Right ventricle myocardium superior (tissue), 1 donor: ENCODE results near the gene DNAH1. TPM values are rescaled to one million over a fixed set of nuclear protein-coding genes. Genes with fewer than 3 reads are reported as not detected.

ENCODE experiments used
- ATAC-seq: fragments of 200-7000 bp; cut with Tn5 transposase; one replicate; pipeline ENCODE4 v1.9.1; 2020; ENCODE audit warnings: mild to moderate bottlenecking; ENCODE audit not compliant: poor library complexity
- DNase-seq: peaks from one replicate; pipeline ENCODE4 v3.0.0-alpha.2; 2020
- intact Hi-C: fragments of 100-400 bp; cut with DNase I; formaldehyde crosslinking; loops from one replicate; pipeline ENCODE4 v1.11.2; 2022
- total RNA-seq: library from RNA; stranded (reverse); fragmentation: NEBNext Ultra II Directional; extraction: Animal tissue kit (Norgen Biotek cat#: 25700); gene quantifications from one replicate; pipeline ENCODE4 v1.2.1, GENCODE V29; 2021
- donor health status: DM: no; HTN: yes; CAD: no; lungs with severe emphysema.

DNAH1 gene
- total RNA-seq, 1 donor from 2014 or later: 1.9 TPM

DNA sequence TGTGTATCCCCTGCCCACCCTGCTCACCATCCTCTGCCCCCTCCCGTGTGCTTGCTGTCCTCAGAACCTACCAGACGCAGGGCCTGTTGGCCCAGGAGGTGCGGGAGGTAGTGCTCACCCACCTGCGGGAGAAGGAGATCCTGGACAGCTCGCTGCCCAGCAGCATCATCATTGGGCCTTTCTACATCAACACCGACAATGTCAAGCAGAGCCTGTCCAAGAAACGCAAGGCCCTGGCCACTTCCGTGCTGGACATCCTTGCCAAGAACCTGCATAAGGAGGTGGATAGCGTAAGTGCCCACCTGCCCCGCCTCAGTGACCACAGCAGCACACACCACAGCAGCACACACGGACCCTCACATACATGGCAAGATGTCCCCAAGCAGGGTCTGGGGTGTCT lies 33.0 kb downstream of the DNAH1 start:
- ATAC-seq (no peak), DNase-seq (peak; percentile 18)
- intact Hi-C loops: loop anchor here (10.0 kb wide), 1 partner anchor 344 kb away; no protein-coding TSS in a partner anchor

DNA sequence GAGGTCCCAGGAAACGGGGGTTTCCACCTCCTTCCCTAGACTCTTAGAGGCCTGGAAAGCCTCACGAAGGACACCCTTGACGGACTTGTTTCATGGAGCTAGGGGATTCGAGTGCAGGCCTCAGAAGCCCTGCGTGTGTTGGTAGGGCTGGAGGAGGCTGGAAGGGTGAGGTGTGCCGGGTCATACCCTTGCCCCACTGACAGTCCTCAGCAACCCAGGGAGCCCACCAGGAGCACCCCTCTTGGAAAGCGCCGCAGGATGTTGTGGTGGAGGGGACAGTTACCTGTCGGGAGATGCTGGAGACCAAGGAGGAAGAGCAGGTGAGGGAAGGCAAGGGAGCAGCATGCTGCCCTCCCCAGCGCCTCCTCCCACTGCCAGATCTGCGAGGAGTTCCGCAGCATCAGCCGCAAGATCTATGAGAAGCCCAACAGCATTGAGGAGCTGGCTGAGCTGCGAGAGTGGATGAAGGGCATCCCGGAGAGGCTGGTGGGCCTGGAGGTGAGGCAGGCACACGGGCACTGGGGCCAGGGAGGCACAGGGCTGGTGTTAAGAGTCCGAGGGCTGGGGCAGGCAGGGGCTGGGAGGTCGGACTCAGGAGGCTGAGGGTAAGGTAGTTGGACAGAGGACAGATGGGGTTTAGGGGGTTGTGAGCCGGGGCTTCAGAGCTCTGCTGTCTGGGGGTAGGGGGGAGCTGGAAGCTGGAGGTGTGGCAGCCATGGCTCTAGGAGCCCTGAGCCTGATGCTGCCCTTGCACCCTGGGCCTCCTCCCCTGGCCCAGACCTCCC lies 33.7 kb downstream of the DNAH1 start:
- peak; percentile 16 for DNase-seq
- intact Hi-C loops: loop anchor here (10.0 kb wide), 1 partner anchor 345 kb away; no protein-coding TSS in a partner anchor
- no peak for ATAC-seq

DNA sequence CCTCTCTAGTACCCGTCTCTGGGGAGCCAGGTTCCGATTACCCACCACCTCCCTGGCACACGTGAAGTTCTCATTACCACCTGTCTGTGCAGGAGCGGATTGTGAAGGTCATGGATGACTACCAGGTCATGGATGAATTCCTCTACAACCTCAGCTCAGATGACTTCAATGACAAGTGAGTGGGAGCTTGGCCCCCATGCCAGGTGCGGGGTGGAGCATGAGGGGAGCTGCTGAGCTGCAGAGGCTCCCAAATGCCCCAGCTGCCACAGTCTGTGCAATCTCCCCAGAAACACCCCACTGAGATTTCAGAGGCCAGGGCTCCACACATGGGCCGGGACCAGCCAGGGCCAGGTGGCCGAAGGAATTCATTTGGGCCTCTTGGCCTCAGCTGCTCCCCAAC lies 34.3 kb downstream of the DNAH1 start:
- DNase-seq (peak; percentile 22), ATAC-seq (no peak)
- intact Hi-C loops: no loop called here

DNA sequence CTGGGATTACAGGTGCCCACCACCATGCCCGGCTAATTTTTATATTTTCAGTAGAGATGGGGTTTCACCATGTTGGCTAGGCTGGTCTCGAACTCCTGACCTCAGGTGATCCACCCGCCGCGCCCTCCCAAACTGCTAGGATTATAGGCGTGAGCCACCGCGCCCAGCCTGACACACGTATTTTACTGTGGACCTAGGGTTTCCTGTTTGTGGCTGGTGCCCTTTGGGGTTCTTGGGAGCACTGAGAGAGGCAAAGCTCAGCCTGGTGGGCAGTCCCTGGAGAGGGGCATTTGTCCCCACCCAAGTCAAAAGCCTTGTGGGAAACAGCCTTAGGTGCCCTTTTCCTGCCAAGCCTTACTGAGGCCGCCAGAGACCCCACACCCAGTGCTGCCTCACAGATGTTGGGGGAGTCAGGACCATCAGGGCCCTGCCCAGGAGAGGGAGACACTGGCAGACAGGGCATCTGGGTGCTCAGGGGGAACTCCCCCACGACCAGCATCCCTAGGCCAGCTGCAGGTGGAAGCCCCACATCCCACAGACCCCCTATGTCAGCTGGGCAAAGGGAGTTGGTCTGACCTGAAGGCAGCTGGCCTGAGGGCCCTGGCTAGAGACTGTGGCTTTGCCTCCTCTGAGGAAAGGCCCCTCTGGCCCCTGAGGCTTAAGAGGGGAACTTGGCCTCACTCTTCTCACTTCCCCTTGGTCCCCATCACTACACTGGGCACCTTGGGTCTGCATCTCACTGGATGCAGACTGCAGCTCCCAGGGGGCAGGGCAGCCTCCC lies 35.1 kb downstream of the DNAH1 start:
- ATAC-seq: no peak
- intact Hi-C loops: no loop called here
- DNase-seq: peak; percentile 30

DNA sequence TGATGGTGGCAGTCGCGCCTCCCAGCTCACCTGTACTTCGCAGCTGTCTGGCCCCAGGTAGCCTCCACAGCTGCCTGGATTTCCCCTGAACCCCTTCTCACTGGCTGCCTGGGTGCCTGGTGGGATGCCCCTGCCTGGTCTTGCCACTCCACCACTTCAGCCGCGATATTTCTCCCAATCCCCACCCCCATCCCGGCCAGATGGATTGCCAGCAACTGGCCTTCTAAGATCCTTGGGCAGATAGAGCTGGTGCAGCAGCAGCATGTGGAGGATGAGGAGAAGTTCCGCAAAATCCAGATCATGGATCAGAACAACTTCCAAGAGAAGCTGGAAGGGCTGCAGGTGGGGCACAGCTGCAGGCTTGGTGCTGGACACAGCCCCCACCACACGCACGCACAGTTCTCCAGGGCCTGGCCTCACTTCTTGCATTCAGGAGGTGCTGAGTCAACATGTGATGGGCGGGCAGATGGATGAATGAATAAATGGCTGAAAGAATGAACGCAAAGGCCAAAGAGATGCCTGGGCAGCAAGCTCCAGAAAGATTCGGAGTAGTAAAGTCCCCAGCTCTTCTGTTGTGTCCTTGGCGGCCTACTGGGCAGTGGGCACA lies 35.7 kb downstream of the DNAH1 start:
- intact Hi-C loops: no loop called here
- ATAC-seq (no peak), DNase-seq (peak; percentile 15)

DNA sequence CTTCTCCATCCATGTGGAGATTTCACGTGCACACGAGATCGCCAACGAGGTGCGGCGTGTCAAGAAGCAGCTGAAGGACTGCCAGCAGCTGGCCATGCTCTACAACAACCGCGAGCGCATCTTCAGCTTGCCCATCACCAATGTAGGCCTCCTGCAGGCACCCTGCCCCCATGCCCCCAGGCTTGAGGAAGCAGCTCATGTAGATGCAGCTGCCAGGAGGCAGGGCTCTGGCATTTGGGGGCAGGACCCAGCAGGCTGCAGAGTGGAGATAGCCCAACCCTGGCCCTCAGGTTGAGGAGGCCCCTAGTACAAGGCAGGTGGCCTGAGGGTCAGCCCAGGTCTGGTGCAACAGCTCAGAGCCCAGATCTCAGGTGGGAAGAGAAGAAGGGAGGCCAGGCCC lies 36.4 kb downstream of the DNAH1 start:
- ATAC-seq: no peak
- peak; percentile 37 for DNase-seq
- intact Hi-C loops: no loop called here

DNA sequence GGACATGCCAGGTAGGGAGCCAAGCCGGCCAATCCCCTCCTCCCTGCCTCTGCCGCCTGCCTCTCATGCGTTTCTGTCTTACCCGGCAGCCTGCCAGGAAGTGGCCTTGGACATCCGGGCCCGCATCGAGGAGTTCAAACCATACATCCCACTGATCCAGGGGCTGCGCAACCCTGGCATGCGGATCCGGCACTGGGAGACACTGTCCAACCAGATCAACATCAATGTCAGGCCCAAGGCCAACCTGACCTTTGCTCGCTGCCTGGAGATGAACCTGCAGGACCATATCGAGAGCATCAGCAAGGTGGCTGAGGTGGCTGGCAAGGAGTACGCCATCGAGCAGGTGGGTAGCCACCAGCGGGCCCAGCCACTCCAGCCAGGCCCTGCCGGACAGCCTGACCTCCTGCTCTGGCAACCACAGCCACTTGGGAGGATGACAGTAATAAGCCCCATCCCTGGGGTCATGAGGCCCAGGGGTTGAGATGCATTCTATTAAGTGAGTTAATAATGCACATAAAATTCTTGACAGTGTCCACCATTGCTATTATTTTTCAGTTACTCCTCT lies 37.3 kb downstream of the DNAH1 start:
- intact Hi-C loops: no loop called here
- DNase-seq (peak; percentile 30), ATAC-seq (no peak)

DNA sequence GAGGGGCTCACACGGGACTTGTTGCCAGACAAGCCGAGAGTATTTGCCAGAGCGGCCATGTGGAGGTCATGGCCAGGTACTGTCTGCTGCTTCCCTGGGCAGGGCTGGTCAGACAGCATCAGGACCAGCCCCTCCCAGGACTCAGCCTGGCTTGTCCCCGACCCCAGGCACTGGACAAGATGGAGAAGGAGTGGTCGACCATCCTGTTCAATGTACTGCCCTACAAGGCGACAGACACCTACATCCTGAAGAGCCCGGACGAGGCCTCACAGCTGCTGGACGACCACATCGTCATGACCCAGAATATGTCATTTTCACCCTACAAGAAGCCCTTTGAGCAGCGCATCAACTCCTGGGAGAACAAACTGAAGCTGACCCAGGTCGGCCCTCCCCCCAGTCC lies 38.6 kb downstream of the DNAH1 start:
- ATAC-seq (no peak), DNase-seq (peak; percentile 23)
- intact Hi-C loops: no loop called here

DNA sequence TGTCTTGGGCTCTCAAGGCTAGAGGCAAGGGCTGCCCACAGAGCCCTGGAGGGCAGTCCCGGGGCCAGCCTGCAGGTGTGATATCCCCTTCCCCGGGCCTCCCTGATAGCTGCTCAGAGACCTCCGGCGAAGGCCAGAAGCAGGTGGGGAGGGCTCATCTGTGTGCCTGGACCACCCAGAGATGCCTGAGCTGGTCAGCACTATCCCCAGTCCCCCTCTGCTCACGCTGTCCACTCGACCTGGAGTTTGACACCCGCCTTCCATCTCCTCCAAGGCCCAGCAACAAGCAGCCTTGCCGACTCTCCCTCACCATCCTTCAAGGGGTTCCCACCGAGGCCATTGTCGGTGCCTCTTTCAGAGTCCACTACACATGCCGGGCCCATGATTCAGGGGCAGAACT lies 39.4 kb downstream of the DNAH1 start:
- DNase-seq (peak; percentile 17), ATAC-seq (no peak)
- intact Hi-C loops: no loop called here

DNA sequence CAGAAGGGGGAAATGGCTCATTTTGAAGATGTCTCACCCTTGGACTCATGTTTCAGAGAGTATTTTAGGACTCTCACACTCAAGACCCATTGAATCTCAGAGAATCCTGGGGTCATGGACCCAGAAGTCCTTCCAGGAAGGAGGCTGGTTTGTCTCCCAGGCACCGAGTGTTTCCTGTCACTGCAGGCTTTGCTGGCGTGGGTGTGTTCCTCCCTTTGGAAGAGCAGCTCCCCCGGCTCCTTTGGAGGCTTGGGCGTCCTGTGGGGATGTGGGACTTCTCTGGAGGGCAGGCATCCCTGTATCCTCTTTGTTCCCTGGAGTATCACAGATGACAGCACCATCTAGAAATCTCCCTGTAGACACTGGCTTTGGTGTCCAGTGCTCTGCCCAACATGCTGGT lies 40.0 kb downstream of the DNAH1 start:
- ATAC-seq (no peak), DNase-seq (no peak)
- intact Hi-C loops: no loop called here

DNA sequence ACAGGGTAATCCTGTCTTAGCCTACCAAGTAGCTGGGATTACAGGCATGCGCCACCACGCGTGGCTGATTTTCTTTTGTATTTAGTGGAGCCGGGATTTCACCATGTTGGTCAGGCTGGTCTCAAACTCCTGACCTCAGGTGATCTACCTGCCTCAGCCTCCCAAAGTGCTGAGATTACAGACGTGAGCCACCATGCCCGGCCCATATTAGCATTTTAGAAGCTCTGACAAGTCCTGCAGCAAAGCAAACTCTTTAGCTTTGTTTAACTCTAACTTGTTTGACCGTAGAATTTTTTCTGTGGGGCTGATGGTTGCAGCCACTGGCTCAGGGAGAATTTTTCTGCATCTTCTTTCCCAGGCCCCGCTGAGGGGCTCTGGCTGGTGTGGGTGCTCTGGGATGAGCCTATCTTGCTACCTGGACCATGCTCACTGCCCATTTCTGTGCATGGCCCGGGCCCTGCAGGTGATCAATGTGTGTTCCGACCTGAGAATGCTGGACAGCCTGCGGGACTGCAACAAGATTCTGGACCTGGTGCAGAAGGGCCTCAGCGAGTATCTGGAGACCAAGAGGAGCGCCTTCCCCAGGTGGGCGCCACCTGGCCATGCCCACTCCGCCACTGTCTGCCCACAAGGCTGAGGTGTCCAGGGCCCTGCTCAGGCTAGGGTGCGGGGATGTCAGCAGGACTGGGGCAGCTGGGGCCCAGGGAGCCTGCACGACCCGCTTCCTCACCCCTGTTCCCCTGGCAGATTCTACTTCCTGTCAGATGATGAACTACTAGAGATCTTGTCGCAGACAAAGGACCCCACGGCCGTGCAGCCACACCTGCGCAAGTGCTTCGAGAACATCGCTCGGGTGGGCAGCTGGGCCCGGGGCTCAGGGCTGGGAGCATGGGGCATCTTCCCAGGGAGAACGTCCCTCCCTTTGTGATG lies 41.3 kb downstream of the DNAH1 start:
- intact Hi-C loops: no loop called here
- ATAC-seq: no peak
- DNase-seq: peak; percentile 31

DNA sequence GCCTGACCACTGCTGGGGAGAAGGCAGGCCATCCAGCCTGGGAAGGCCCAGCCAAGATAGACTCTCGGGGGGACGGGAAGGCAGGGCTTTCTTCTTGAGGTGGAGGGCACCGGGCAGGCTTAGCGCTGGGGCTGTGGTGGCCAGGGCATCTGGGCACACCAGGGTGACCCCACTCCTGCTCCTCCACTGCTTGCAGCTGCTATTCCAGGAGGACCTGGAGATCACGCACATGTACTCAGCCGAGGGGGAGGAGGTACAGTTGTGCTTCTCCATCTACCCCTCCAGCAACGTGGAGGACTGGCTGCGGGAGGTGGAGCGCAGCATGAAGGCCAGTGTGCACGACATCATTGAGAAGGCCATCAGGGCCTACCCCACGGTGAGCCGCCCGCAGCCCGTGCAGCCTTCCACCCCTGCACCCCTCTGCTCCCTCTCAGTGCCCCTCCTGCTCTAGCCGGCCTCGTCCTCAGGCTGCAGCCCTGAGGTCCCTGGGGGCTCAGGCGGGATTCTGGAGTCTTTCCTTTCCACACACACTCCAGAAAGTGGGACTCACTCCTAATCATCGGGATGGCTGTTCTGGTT lies 42.3 kb downstream of the DNAH1 start:
- intact Hi-C loops: no loop called here
- no peak for DNase-seq
- ATAC-seq: no peak

DNA sequence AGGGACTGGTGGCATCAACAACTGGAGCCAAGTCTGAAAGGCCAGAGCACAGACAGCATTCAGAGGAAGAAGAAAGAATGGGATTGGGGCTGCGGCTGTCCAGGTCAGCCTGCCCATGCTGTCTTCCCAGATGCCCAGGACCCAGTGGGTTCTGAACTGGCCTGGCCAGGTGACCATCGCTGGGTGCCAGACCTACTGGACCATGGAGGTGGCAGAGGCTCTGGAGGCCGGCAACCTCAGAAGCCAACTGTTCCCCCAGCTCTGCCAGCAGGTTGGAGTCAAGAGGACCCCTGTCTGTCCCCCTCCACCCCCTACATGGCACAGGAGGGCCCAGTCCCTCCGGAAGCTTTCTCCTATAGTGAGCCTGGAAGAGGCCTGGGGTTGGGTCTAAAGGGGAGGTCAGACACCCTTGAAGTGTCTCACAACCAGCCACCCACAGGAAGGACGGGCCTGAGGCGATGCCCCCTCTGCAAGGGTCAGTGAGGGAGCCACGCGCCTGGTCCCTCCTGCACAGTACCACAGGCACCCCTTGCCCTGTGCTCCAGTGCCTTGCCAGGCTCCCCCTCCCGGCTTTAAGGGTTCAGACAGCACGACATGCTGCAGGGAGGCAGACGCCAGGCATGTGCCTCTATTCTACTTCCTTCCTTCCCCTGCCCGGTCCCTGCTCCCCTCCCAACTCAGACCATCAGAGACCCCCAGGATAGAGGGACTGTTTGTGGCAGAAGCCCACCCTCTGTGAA lies 43.2 kb downstream of the DNAH1 start:
- no peak for ATAC-seq
- peak; percentile 21 for DNase-seq
- intact Hi-C loops: no loop called here

DNA sequence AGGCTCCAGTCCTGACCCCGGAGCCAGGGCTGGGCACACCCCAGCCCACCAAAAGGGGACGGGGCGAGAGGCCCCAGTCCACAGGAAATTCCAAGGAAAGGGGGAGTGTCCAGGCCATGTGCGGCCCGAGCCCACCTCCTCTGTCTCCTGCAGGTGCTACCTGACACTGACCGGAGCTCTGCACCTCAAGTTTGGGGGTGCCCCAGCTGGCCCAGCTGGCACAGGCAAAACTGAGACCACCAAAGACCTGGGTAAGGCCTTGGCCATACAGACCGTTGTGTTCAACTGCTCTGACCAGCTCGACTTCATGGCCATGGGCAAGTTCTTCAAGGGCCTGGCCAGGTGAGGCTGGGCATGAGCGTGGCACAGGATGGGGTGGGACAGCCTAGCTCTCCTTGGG lies 44.9 kb downstream of the DNAH1 start:
- ATAC-seq: no peak
- peak; percentile 24 for DNase-seq
- intact Hi-C loops: no loop called here

DNA sequence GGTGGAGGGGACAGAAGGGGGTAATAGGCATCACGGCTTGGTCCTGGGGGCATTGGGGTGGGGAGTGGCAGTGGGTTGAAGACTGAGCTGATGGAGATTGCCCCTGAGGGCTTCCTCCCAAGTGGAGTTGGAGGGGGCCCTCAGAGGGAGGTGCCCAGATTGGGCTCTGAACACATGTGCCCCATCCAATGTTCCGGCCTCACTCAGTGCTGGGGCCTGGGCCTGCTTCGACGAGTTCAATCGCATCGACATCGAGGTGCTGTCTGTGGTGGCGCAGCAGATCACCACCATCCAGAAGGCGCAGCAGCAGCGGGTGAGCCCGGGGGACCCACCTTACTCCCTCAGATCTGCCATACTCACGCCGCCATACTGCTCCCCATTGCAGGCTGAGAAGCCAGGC lies 45.3 kb downstream of the DNAH1 start:
- DNase-seq: no peak
- intact Hi-C loops: no loop called here

DNA sequence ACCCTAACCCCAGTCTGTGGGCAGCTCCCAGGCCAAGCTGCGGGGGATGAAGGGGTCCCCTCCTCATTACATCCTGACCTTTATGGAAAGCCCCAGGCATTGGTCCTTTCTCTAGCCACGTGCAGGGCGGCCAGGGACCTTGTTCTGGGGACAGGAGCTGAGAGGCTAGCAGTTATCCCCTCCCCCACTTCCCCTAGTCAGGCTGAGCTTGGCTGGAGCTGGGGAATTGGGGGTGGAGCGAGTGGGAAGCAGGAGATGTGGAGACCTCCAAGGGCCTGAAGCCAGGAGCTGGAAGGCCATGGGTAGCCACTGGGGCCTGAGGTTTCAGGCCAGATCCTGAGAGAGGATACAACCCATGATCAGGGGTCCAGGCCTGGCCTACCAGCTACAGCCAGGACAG lies 45.8 kb downstream of the DNAH1 start:
- ATAC-seq (no peak), DNase-seq (no peak)
- intact Hi-C loops: no loop called here

More for the DNA sequence above, 45.3 kb downstream of the DNAH1 start:
- no peak for ATAC-seq

DNA sequence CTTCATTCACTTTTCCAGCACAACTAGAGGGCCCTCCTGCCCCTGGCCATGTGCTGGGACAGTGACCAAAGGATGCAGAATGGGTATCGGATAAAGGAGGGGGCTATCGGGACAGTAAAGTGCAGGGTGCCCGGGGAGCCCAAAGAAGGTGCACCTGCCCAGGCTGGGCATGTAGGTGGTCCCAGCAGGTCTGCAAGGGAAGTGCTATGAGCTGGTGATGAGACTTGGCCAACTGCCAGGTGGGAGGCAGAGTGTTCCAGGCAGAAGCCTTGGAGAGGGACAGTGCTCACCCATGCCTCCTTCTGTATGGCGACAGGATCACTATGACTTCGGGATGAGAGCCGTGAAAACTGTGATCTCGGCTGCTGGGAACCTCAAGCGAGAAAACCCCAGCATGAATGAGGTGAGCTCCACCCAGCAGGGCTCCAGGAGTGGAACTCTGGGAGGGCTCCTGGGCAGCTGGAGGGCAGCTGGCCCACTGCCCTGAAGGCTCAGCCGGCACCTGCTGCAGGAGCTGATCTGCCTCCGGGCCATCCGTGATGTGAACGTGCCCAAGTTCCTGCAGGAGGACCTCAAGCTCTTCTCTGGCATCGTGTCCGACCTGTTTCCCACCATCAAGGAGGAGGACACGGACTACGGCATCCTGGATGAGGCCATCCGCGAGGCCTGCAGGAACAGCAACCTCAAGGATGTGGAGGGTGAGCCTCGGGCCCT lies 48.4 kb downstream of the DNAH1 start:
- intact Hi-C loops: no loop called here
- ATAC-seq (no peak), DNase-seq (no peak)
